GM12891 (cell line): ENCODE measurements around the gene DNAJC15.

Source experiments
- PAX5 ChIP-seq: IDR thresholded peaks from 2 replicates; pipeline ENCODE4 v1.6.1; 2011; ENCODE audit warnings: low read length, moderate library complexity, mild to moderate bottlenecking; ENCODE audit not compliant: insufficient read depth, severe bottlenecking
- POLR2A ChIP-seq: IDR thresholded peaks from 2 replicates; pipeline ENCODE4 v1.6.1; 2011; ENCODE audit warnings: low read depth, low read length, control low read depth
- POLR2AphosphoS5 ChIP-seq: IDR thresholded peaks from 2 replicates; pipeline ENCODE4 v1.6.1; 2011; ENCODE audit warnings: low read depth, low read length, control low read depth

- no peak for TF ChIP-seq POLR2AphosphoS5
- no peak for TF ChIP-seq POLR2A
- TF ChIP-seq PAX5: no peak
Measured at GRCh38 chr13:43071824-43072223, 48.4 kb downstream of the DNAJC15 start.
